Measurements from ENCODE around the gene KCNH2.

The KCNH2 gene

GRCh38 chr7:150945853-150946420 is 32.2 kb downstream of the KCNH2 start:
- DNase-seq: peak; percentile 57

DNA sequence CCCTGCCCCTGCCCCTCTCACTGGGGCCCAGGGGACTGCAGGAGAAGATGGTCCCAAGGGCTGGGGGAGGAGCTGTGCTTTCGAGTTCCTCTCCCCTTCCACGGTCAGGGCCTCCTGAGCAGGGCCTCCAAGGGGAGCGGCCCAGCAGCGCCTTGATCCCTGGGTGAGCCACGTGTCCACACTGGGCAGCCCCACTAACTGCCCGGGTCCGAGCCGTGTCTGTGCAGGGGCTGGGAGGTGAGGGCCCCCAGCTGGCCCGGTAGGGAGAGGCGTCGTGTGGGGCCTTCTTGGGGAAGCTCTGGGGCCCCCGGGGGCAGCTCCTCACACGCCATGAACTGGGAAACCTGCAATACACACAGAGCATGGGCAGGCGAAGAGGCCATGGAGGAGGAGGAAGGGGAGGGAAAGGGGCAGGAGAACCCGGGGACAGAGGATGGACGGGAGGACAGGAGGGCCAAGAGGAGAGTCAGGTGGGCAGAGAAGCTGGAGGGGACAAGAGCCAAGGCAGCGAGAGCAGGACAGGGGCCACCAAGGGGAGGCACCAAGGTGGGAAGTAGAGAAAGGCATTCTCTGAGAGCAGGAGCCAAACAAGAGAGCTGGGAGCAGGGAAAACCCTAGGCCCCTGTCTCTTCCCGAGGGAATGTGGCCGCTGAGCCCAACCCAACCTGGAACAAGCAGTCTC is 32.8 kb downstream of the KCNH2 start:
- DNase-seq: peak; percentile 32

- DNase-seq: peak; percentile 60
Observed at GRCh38 chr7:150944066-150945042, 33.8 kb downstream of the KCNH2 start.

- DNase-seq: no peak
Observed at GRCh38 chr7:150943453-150943814, 34.7 kb downstream of the KCNH2 start.

DNA sequence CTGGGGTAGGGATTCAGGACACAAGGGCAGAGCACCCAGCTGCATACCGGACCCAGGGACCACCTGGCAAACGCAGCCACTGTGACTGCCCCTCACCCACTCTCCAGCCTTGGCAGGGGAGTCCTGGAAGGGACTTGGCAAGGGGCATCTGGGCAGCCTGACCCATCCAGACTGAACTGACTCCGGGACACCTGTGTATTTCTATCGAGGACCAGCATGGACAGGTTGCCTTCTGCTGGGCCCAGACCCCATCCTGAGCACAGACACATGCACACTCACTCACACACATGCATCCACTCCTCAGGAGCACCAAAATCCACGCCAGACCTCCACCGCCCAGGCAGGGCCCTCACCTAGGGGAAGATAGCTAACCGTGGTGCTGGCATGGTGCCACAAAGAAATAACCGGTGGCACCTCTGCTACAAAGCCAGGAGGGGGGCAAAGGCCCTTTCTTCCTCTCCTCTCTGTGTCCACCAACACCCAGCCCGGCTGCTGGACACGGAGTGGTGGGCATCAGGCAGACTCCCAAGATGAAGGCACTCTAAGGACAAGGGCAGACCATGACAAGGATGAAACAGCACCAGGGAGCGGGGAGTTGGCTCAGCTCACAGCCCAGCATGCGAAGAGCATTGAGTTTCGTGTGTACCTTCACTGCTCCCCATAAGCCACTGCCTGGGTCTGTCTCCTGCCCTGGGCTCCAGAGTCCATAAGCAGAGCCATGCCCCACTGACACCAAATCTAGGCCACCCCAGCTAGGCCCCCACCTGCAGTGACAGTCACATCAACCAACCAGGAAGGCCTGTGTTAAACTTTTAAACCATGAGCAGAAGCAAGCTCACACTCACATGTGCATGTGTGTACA is 35.3 kb downstream of the KCNH2 start:
- DNase-seq: peak; percentile 58

DNA sequence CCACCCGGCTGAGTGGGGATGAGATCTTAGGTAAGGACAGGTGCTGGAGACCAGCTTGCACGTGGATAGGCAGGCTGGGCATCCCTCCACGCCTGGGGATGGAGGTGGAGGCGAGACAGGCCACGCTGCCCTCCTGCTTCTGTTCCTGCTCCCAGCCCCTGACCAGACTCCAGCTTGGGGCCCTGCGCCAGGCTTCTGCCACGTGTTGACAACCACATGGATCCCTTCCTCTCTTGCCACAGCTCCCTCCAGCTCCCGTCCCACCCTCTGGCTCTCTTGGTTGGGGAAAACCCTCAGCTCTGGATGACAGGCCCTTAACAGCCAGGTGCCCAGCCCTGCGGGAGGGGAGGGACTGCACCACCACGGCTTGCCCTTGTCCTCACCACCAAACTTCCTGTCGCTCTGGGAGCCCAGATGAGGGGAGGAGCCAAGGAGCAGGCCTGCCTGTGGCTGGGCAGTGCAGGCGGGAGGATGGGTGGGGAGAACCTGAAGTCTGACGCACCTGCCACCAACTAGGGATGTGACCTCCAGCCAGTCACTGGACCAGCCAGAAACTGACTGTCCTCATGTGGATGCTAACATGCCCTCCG is 36.0 kb downstream of the KCNH2 start:
- DNase-seq: peak; percentile 90

- DNase-seq: peak; percentile 5
Observed at GRCh38 chr7:150941351-150942000, 36.6 kb downstream of the KCNH2 start.

DNA sequence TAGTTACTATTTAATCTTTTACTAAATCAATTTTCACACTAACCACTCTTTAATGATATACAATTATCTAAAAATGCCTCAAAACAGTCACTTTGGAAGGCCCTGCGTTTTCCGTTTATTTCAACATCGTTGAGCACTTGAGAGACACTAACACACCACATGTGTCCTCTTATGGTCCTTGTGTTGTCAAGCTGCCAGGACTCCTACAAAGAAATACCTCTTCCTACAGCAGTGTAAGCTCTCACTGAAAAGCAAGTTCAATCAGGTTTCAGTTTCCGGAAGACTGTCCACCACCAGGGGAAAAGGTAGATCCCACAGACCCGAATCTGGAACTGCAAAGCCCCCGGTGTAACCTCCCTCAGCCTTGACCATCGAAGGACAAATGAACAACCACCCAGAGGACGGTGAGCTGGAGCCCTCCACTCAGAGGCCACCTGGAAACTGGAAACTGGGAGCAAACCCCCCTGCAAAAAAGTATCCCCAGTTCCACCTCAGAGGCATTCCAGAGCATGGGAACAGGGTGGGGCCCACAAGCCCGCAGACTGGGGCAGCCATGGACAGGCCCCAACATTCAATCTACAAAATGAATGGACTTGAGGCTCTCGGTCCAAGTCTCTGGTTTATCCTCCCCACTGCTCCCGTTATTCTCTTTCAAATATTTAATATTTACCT is 37.6 kb downstream of the KCNH2 start:
- peak; percentile 58 for DNase-seq

DNA sequence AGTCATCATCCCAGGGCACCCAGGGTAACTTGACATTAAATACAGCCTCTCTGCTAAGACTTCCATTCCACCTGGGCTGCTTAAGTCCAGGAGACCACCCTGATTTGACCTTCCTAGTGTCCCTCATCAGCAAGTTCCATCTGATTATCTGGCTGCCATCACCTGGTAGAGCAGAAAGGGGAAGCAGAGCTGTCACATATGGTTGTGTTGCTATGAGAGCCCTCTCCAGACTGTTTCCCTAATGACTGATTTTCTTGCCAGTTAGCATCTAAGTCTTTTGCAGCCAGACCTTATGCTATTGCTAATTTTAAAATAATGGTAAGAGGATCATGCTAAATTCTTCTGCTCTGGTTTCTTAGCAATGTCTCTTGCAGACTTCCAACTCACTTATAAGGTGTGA is 38.7 kb downstream of the KCNH2 start:
- DNase-seq: peak; percentile 68

DNA sequence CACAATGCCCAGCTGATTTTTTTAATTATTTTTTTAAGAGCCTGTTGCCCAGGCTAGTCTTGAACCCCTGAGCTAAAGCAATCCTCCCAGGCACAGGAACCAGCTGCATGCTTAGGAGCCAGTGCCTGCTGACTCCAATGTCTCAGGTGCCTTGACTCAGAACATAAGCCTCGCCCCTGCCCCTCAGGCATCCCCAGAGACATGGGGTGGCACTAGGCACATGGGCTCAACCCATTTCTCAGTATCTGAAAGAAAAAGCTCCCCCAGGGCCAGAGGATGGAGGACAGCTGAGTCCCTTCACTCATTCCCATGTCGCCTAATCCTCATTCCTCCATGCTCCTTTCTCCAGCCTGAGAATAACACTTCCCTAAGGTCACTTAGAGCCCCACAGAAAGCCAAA is 39.1 kb downstream of the KCNH2 start:
- no peak for DNase-seq

- DNase-seq: no peak
Observed at GRCh38 chr7:150938566-150938965, 39.6 kb downstream of the KCNH2 start.

- peak; percentile 74 for DNase-seq
Observed at GRCh38 chr7:150937848-150938561, 40.1 kb downstream of the KCNH2 start.

DNA sequence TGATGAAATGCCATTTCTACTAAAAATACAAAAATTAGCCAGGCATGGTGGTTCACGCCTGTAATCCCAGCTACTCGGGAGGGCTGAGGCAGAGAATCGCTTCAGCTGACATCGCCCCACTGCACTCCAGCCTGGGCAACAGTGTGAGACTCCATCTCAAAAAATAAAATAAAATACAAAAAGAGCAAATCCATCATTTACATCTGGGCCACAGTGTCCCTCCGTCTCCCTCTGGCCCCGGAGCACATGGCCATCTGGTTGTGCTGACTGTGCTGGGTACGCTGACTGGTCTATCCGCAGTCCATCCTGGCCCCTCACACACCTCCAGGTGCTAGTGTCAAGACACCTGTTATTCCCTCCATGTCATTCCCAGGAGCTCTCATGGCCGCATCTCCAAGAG is 42.1 kb downstream of the KCNH2 start:
- no peak for DNase-seq

DNA sequence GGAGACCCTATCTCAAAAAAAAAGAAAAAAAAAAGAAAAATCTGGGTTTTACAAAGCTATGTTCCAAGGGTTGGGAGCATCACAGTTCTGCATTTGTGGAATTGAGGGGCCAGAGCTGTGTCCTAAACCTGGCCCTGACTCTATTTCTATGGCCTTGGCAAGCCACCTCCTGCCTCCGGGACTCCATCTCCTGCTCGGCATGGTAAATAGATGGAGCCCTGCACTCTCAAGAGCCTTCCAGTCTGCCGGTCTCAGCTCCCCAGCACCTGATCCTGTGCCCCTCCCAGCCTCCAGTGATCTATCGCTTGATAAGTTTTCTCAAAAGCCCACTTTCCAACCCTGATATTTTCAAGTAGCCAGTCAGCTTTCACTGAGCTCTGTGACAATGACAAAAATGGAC is 43.0 kb downstream of the KCNH2 start:
- DNase-seq: no peak

GRCh38 chr7:150934045-150934766 is 43.9 kb downstream of the KCNH2 start:
- no peak for DNase-seq

GRCh38 chr7:150931199-150931869 is 46.8 kb downstream of the KCNH2 start:
- DNase-seq: peak; percentile 87

- no peak for DNase-seq
Observed at GRCh38 chr7:150928541-150928940, 49.6 kb downstream of the KCNH2 start.

- DNase-seq: peak; percentile 65
Observed at GRCh38 chr7:150927956-150928344, 50.2 kb downstream of the KCNH2 start.

Data from hematopoietic multipotent progenitor cell treated with erythropoietin and hydrocortisone succinate and interleukin-3 and kit ligand, for 6 days (in vitro differentiated cells).